ENCODE measurements around the gene CRACR2A. TPM values are rescaled to one million over a fixed set of nuclear protein-coding genes. Genes with fewer than 3 reads are reported as not detected.

Gene CRACR2A
- total and polyA plus RNA-seq, 5 experiments from 2014 or later, result 7.7 to 26.3 (median 17.2) TPM

GRCh38 chr12:3715999-3716398 lies 36.9 kb downstream of the CRACR2A start:
- POLR2A ChIA-PET, result no interaction called here
- H3K36me3 Mint-ChIP-seq, result peaks cover under 1 to 50% (median 49%) of the 10 kb centered on the region in 3 donors
- H3K4me1 Mint-ChIP-seq, result peaks cover 14 to 39% (median 33%) of the 10 kb centered on the region in 4 donors
- DNase-seq (no peak), ATAC-seq (no peak)
- peak overlapping the region in 2 of 10 donors; percentile 13 to 85 for H3K27ac Mint-ChIP-seq
- H3K9me3 Mint-ChIP-seq, result no peaks in the 10 kb centered on the region
- H3K4me3 Mint-ChIP-seq, result no peak overlapping the region
- no peaks in the 10 kb centered on the region for H3K27me3 Mint-ChIP-seq

- POLR2A ChIA-PET, result no interaction called here
Measured at GRCh38 chr12:3713947-3714346, 39.0 kb downstream of the CRACR2A start.

GRCh38 chr12:3713483-3713882 lies 39.4 kb downstream of the CRACR2A start:
- POLR2A ChIA-PET, result no interaction called here
- DNase-seq, result no peak

More at GRCh38 chr12:3713947-3714346, 39.0 kb downstream of the CRACR2A start:
- Mint-ChIP-seq H3K9me3 (no peaks in the 10 kb centered on the region), H3K27me3 (no peaks in the 10 kb centered on the region), H3K36me3 (peaks cover 1 to 46% (median 42%) of the 10 kb centered on the region in 3 donors), H3K4me1 (peaks cover 11 to 35% (median 31%) of the 10 kb centered on the region in 4 donors), H3K4me3 (no peak overlapping the region), H3K27ac (no peak overlapping the region)
- ATAC-seq (no peak), DNase-seq (no peak)

GRCh38 chr12:3712209-3712992 lies 40.5 kb downstream of the CRACR2A start:
- Mint-ChIP-seq H3K27ac (peak overlapping the region in 1 of 10 donors; percentile 72), H3K4me1 (peaks cover 12 to 33% (median 24%) of the 10 kb centered on the region in 4 donors), H3K4me3 (no peak overlapping the region), H3K27me3 (no peaks in the 10 kb centered on the region), H3K36me3 (peaks cover 5 to 50% (median 38%) of the 10 kb centered on the region in 3 donors), H3K9me3 (no peaks in the 10 kb centered on the region)
- POLR2A ChIA-PET, result no interaction called here
- ATAC-seq (no peak), DNase-seq (no peak)

More at GRCh38 chr12:3713483-3713882, 39.4 kb downstream of the CRACR2A start:
- Mint-ChIP-seq H3K27me3 (no peaks in the 10 kb centered on the region), H3K36me3 (peaks cover 5 to 46% (median 40%) of the 10 kb centered on the region in 3 donors), H3K27ac (peak overlapping the region in 2 of 10 donors; percentile 27 to 94), H3K4me1 (peaks cover 12 to 37% (median 29%) of the 10 kb centered on the region in 4 donors), H3K4me3 (no peak overlapping the region), H3K9me3 (no peaks in the 10 kb centered on the region)
- no peak for ATAC-seq

GRCh38 chr12:3705354-3705675 lies 47.6 kb downstream of the CRACR2A start:
- H3K27ac Mint-ChIP-seq, result peak overlapping the region in 2 of 10 donors; percentile 20 to 25
- POLR2A ChIA-PET, result interaction anchor here (0.6 kb wide), 1 partner anchor 48 kb away, joined by 3 read pairs; the partner anchor contains the start of gene CRACR2A
- H3K27me3 Mint-ChIP-seq, result no peaks in the 10 kb centered on the region
- no peak for ATAC-seq
- H3K4me1 Mint-ChIP-seq, result peaks cover 2 to 26% (median 12%) of the 10 kb centered on the region in 4 donors
- H3K9me3 Mint-ChIP-seq, result peaks cover 0 to 16% (median 4%) of the 10 kb centered on the region in 9 donors
- H3K4me3 Mint-ChIP-seq, result no peak overlapping the region
- peaks cover 25 to 59% (median 52%) of the 10 kb centered on the region in 3 donors for H3K36me3 Mint-ChIP-seq
- DNase-seq, result no peak

- peaks cover 6 to 27% (median 11%) of the 10 kb centered on the region in 4 donors for H3K4me1 Mint-ChIP-seq
- H3K27me3 Mint-ChIP-seq, result no peaks in the 10 kb centered on the region
- H3K4me3 Mint-ChIP-seq, result peak overlapping the region in 1 of 10 donors; percentile 41
- DNase-seq, result no peak
- peaks cover 0 to 16% (median 4%) of the 10 kb centered on the region in 9 donors for H3K9me3 Mint-ChIP-seq
- peaks cover 25 to 54% (median 50%) of the 10 kb centered on the region in 3 donors for H3K36me3 Mint-ChIP-seq
- POLR2A ChIA-PET, result interaction anchor here (0.6 kb wide), 1 partner anchor 48 kb away, joined by 3 read pairs; the partner anchor contains the start of gene CRACR2A
- no peak for ATAC-seq
- peak overlapping the region in 3 of 10 donors; percentile 32 to 51 (median 40) for H3K27ac Mint-ChIP-seq
Measured at GRCh38 chr12:3704512-3705353, 48.2 kb downstream of the CRACR2A start.

GRCh38 chr12:3700861-3701260 lies 52.0 kb downstream of the CRACR2A start:
- no peaks in the 10 kb centered on the region for H3K27me3 Mint-ChIP-seq
- H3K9me3 Mint-ChIP-seq, result peaks cover 0 to 16% (median 4%) of the 10 kb centered on the region in 9 donors
- DNase-seq, result no peak
- no peak for ATAC-seq
- POLR2A ChIA-PET, result no interaction called here
- no peak overlapping the region for H3K27ac Mint-ChIP-seq
- no peak overlapping the region for H3K4me3 Mint-ChIP-seq
- H3K4me1 Mint-ChIP-seq, result peaks cover 5 to 27% (median 12%) of the 10 kb centered on the region in 4 donors
- peaks cover 20 to 54% (median 50%) of the 10 kb centered on the region in 3 donors for H3K36me3 Mint-ChIP-seq

- ATAC-seq, result no peak
- peaks cover 16 to 53% (median 51%) of the 10 kb centered on the region in 3 donors for H3K36me3 Mint-ChIP-seq
Measured at GRCh38 chr12:3698218-3698974, 54.5 kb downstream of the CRACR2A start.

GRCh38 chr12:3697311-3697870 lies 55.5 kb downstream of the CRACR2A start:
- ATAC-seq, result no peak
- no peak for DNase-seq
- no peaks in the 10 kb centered on the region for H3K27me3 Mint-ChIP-seq
- H3K36me3 Mint-ChIP-seq, result peaks cover 11 to 50% (median 43%) of the 10 kb centered on the region in 3 donors
- no peaks in the 10 kb centered on the region for H3K9me3 Mint-ChIP-seq
- peaks cover 0 to 12% (median 6%) of the 10 kb centered on the region in 4 donors for H3K4me1 Mint-ChIP-seq
- H3K27ac Mint-ChIP-seq, result no peak overlapping the region
- POLR2A ChIA-PET, result no interaction called here
- no peak overlapping the region for H3K4me3 Mint-ChIP-seq

More at GRCh38 chr12:3698218-3698974, 54.5 kb downstream of the CRACR2A start:
- DNase-seq, result no peak
- peaks cover 0 to 6% (median 0%) of the 10 kb centered on the region in 9 donors for H3K9me3 Mint-ChIP-seq
- no peaks in the 10 kb centered on the region for H3K27me3 Mint-ChIP-seq
- peaks cover 3 to 12% (median 10%) of the 10 kb centered on the region in 4 donors for H3K4me1 Mint-ChIP-seq
- H3K27ac Mint-ChIP-seq, result peak overlapping the region in 1 of 10 donors; percentile 34
- POLR2A ChIA-PET, result no interaction called here
- H3K4me3 Mint-ChIP-seq, result no peak overlapping the region

- H3K4me3 Mint-ChIP-seq, result no peak overlapping the region
- H3K4me1 Mint-ChIP-seq, result peaks cover 0 to 8% (median 3%) of the 10 kb centered on the region in 4 donors
- H3K27me3 Mint-ChIP-seq, result no peaks in the 10 kb centered on the region
- POLR2A ChIA-PET, result no interaction called here
- H3K9me3 Mint-ChIP-seq, result no peaks in the 10 kb centered on the region
- DNase-seq (no peak), ATAC-seq (no peak)
- H3K27ac Mint-ChIP-seq, result peak overlapping the region in 1 of 10 donors; percentile 93
- H3K36me3 Mint-ChIP-seq, result peaks cover 18 to 69% (median 52%) of the 10 kb centered on the region in 3 donors
Measured at GRCh38 chr12:3694673-3695072, 58.2 kb downstream of the CRACR2A start.

- H3K4me1 Mint-ChIP-seq, result peaks cover 0 to 9% (median 0%) of the 10 kb centered on the region in 4 donors
- H3K27ac Mint-ChIP-seq, result no peak overlapping the region
- H3K4me3 Mint-ChIP-seq, result no peak overlapping the region
- DNase-seq, result no peak
- H3K27me3 Mint-ChIP-seq, result no peaks in the 10 kb centered on the region
- H3K9me3 Mint-ChIP-seq, result no peaks in the 10 kb centered on the region
- POLR2A ChIA-PET, result no interaction called here
- H3K36me3 Mint-ChIP-seq, result peaks cover 18 to 76% (median 50%) of the 10 kb centered on the region in 3 donors
- no peak for ATAC-seq
Measured at GRCh38 chr12:3692616-3693365, 60.1 kb downstream of the CRACR2A start.
